HepG2 (cell line): Measurements from ENCODE around the gene MEIOB. TPM values are rescaled to one million over a fixed set of nuclear protein-coding genes. Genes with fewer than 3 reads are reported as not detected.

Experiments
- ATAC-seq: fragments of 200-7000 bp; cut with Tn5 transposase; 3 replicates; pipeline ENCODE4 v1.9.1; 2020; ENCODE audit warnings: mild to moderate bottlenecking, moderate library complexity
- BruUV-seq: library from RNA; stranded (reverse); fragments of 400-500 nt; replicated peaks from 2 replicates; lab custom pipeline; 2021; lab: Mats Ljungman, UMichigan
- CTCF ChIA-PET: fragments of 300-600 bp; formaldehyde crosslinking; extraction: SDS; loops from one replicate; lab custom pipeline; 2021; ENCODE audit warnings: low total read pairs, inconsistent platforms, low intra/inter-chr PET ratio; lab: Yijun Ruan, JAX
- POLR2A ChIA-PET: fragments of 350-600 bp; sonication (Branson Sonifier 250); formaldehyde crosslinking; loops from one replicate; lab custom pipeline; 2020; ENCODE audit warnings: antibody characterized with exemption, inconsistent platforms; lab: Yijun Ruan, JAX
- DNase-seq: peaks from one replicate; pipeline ENCODE4 v3.0.0-alpha.2; 2015; ENCODE audit warnings: low spot score
- FAIRE-seq: peaks from 3 replicates; lab custom pipeline; 2011; peaks lifted over from hg19 to GRCh38; lab: Jason Lieb, UNC
- H2AFZ ChIP-seq: one replicate; pipeline ENCODE4 v1.6.1; 2011; ENCODE audit warnings: low read length, inconsistent platforms
- H3K27ac ChIP-seq: fragments of 300-600 bp; 3 replicates; pipeline ENCODE4 v1.8.0; 2011; ENCODE audit warnings: mixed run types, mild to moderate bottlenecking, mixed read lengths, low read length, inconsistent platforms; ENCODE audit not compliant: insufficient read depth; ENCODE audit errors: extremely low read length
- H3K27me3 ChIP-seq, 2 experiments: fragments of 200-600 bp in 1 of 2; 2 replicates in 1 of 2; 3 replicates in 1 of 2; pipeline versions ENCODE4 v1.6.0 to v1.8.0; 2011; ENCODE audit warnings: low read length in 2 of 2, mild to moderate bottlenecking in 2 of 2, moderate library complexity in 2 of 2, inconsistent platforms in 1 of 2; ENCODE audit not compliant: insufficient read depth in 2 of 2, control insufficient read depth in 1 of 2
- H3K36me3 ChIP-seq, 2 experiments: fragments of 200-600 bp in 1 of 2; replicated peaks in 1 of 2; 2 replicates in 1 of 2; 3 replicates in 1 of 2; pipeline versions ENCODE4 v1.5.1 to v1.8.0; 2011; ENCODE audit warnings: low read length in 2 of 2, inconsistent platforms in 1 of 2; ENCODE audit not compliant: insufficient read depth in 2 of 2, control insufficient read depth in 1 of 2
- H3K4me1 ChIP-seq: 2 replicates; pipeline ENCODE4 v1.5.1; 2012; ENCODE audit warnings: low read length, inconsistent platforms; ENCODE audit not compliant: insufficient read depth
- H3K4me2 ChIP-seq: 2 replicates; pipeline ENCODE4 v1.6.0; 2011; ENCODE audit warnings: low read depth, low read length, inconsistent platforms
- H3K4me3 ChIP-seq, 3 experiments: fragments of 200-600 bp in 1 of 3; sonication (generic), shearing (Covaris generic) in 1 of 3; replicated peaks in 1 of 3; 2 replicates each; pipeline ENCODE4 v1.5.1; 2011 to 2016; ENCODE audit warnings: low read length in 3 of 3, inconsistent platforms in 2 of 3, low read depth in 2 of 3, mild to moderate bottlenecking in 2 of 3, control low read depth in 1 of 3, mixed read lengths in 1 of 3; ENCODE audit not compliant: insufficient read depth in 1 of 3
- H3K79me2 ChIP-seq: one replicate; pipeline ENCODE4 v1.6.1; 2011; ENCODE audit warnings: low read length, inconsistent platforms; ENCODE audit not compliant: insufficient read depth
- H3K9ac ChIP-seq: 2 replicates; pipeline ENCODE4 v1.6.0; 2011; ENCODE audit warnings: mild to moderate bottlenecking, low read depth, low read length, inconsistent platforms; ENCODE audit not compliant: insufficient read depth
- H3K9me3 ChIP-seq: 2 replicates; pipeline ENCODE4 v1.5.1; 2012; ENCODE audit warnings: mild to moderate bottlenecking, low read length
- H4K20me1 ChIP-seq: 2 replicates; pipeline ENCODE4 v1.6.0; 2011; ENCODE audit warnings: inconsistent platforms, mild to moderate bottlenecking, low read length, moderate library complexity; ENCODE audit not compliant: insufficient read depth
- ELF3 ChIP-seq: IDR thresholded peaks from 2 replicates; pipeline ENCODE4 v1.6.1; 2016; ENCODE audit warnings: missing genetic modification reagents, missing compliant biosample characterization
- ERF ChIP-seq: IDR thresholded peaks from 2 replicates; pipeline ENCODE4 v1.6.1; 2018; ENCODE audit warnings: missing biosample characterization, missing genetic modification reagents
- ESRRA ChIP-seq: sonication (generic); formaldehyde crosslinking; IDR thresholded peaks from 2 replicates; pipeline ENCODE4 v1.5.1; 2020; ENCODE audit warnings: mild to moderate bottlenecking, low read depth, missing genetic modification reagents
- FOSL1 ChIP-seq: sonication (generic); formaldehyde crosslinking; IDR thresholded peaks from 2 replicates; pipeline ENCODE4 v1.9.0; 2021; ENCODE audit warnings: missing genetic modification reagents, borderline replicate concordance
- GTF3A ChIP-seq: sonication (generic); formaldehyde crosslinking; conservative IDR thresholded peaks from 2 replicates; pipeline ENCODE4 v1.4.0; 2020; ENCODE audit warnings: mild to moderate bottlenecking, missing genetic modification reagents
- HMG20A ChIP-seq: IDR thresholded peaks from 2 replicates; pipeline ENCODE4 v1.6.1; 2016; ENCODE audit warnings: borderline replicate concordance
- ISL2 ChIP-seq: sonication (generic); formaldehyde crosslinking; IDR thresholded peaks from 2 replicates; pipeline ENCODE4 v1.5.0; 2020; ENCODE audit warnings: missing genetic modification reagents
- PLRG1 ChIP-seq: fragments of 450-650 bp; conservative IDR thresholded peaks from 2 replicates; pipeline ENCODE4 v1.6.1; 2016
- SALL2 ChIP-seq: sonication (generic); formaldehyde crosslinking; IDR thresholded peaks from 2 replicates; pipeline ENCODE4 v1.8.1; 2023; ENCODE audit warnings: mild to moderate bottlenecking, missing genetic modification reagents, inconsistent platforms
- SIN3A ChIP-seq: IDR thresholded peaks from 2 replicates; pipeline ENCODE4 v1.6.1; 2011; ENCODE audit warnings: low read depth, mild to moderate bottlenecking, control low read depth, low read length, borderline replicate concordance
- SKI ChIP-seq: fragments of 450-650 bp; IDR thresholded peaks from one replicate; pipeline ENCODE4 v1.6.1; 2018; ENCODE audit warnings: mild to moderate bottlenecking; ENCODE audit not compliant: partially characterized antibody
- SMARCC2 ChIP-seq: fragments of 450-650 bp; IDR thresholded peaks from 2 replicates; pipeline ENCODE4 v1.6.1; 2017; ENCODE audit warnings: antibody characterized with exemption, mild to moderate bottlenecking
- SP1 ChIP-seq, 2 experiments: fragments of 450-650 bp in 1 of 2; sonication (generic) in 1 of 2; formaldehyde crosslinking in 1 of 2; IDR thresholded peaks; 2 replicates each; pipeline versions ENCODE4 v1.4.0 to v1.6.1; 2016 to 2020; ENCODE audit warnings: missing genetic modification reagents in 1 of 2
- TOPORS ChIP-seq: sonication (generic); formaldehyde crosslinking; IDR thresholded peaks from 2 replicates; pipeline ENCODE4 v1.8.0; 2023; ENCODE audit warnings: mild to moderate bottlenecking, missing genetic modification reagents
- ZBTB42 ChIP-seq: sonication (generic); formaldehyde crosslinking; IDR thresholded peaks from 2 replicates; pipeline ENCODE4 v1.5.0; 2020; ENCODE audit warnings: mild to moderate bottlenecking, missing genetic modification reagents
- ZC3H4 ChIP-seq: sonication (generic); formaldehyde crosslinking; IDR thresholded peaks from 2 replicates; pipeline ENCODE4 v1.4.0; 2020; ENCODE audit warnings: missing genetic modification reagents, borderline replicate concordance
- ZFP36 ChIP-seq: fragments of 150-350 bp; IDR thresholded peaks from 2 replicates; pipeline ENCODE4 v1.6.1; 2018; ENCODE audit warnings: borderline replicate concordance, low read length, low read depth; ENCODE audit not compliant: partially characterized antibody
- ZNF589 ChIP-seq: sonication (generic); formaldehyde crosslinking; conservative IDR thresholded peaks from 2 replicates; pipeline ENCODE4 v1.8.0; 2022; ENCODE audit warnings: mild to moderate bottlenecking, moderate library complexity, missing genetic modification reagents
- ZNF605 ChIP-seq: sonication (generic); formaldehyde crosslinking; IDR thresholded peaks from 2 replicates; pipeline ENCODE4 v1.8.0; 2022; ENCODE audit warnings: mild to moderate bottlenecking, missing genetic modification reagents
- ZNF619 ChIP-seq: sonication (generic); formaldehyde crosslinking; IDR thresholded peaks from 2 replicates; pipeline ENCODE4 v1.4.0; 2020; ENCODE audit warnings: mild to moderate bottlenecking, missing genetic modification reagents
- ZNF670 ChIP-seq: sonication (generic); formaldehyde crosslinking; IDR thresholded peaks from 2 replicates; pipeline ENCODE4 v1.8.0; 2022; ENCODE audit warnings: mild to moderate bottlenecking, missing genetic modification reagents, borderline replicate concordance
- ZNF749 ChIP-seq: sonication (generic); formaldehyde crosslinking; IDR thresholded peaks from 2 replicates; pipeline ENCODE4 v1.8.0; 2022; ENCODE audit warnings: mild to moderate bottlenecking, missing genetic modification reagents, moderate library complexity, borderline replicate concordance
- ZNF891 ChIP-seq: sonication (generic); formaldehyde crosslinking; IDR thresholded peaks from 2 replicates; pipeline ENCODE4 v1.5.0; 2020; ENCODE audit warnings: mild to moderate bottlenecking, missing genetic modification reagents
- ZSCAN20 ChIP-seq: sonication (generic); formaldehyde crosslinking; IDR thresholded peaks from 2 replicates; pipeline ENCODE4 v1.4.0; 2020; ENCODE audit warnings: missing genetic modification reagents, mild to moderate bottlenecking, borderline replicate concordance
- WGBS: methylation state at CpG from one replicate; pipeline ENCODE4 v1.1.6; 2017; ENCODE audit warnings: low lambda C conversion rate; 5-methylcytosine and 5-hydroxymethylcytosine counted together
- in situ Hi-C: cut with HindIII; loops from 2 replicates; pipeline ENCODE4 v1.10.0; 2017; ENCODE audit warnings: low pct_unique_long_range_greater_than_20kb; ENCODE audit not compliant: extremely low pct_ligation_motif_present
- intact Hi-C: fragments of 100-400 bp; cut with micrococcal nuclease; formaldehyde crosslinking; loops from one replicate; pipeline ENCODE4 v1.10.0; 2022; ENCODE audit not compliant: unreplicated experiment
- polyA plus RNA-seq, 8 experiments: library from polyadenylated mRNA; depleted of rRNA in 3 of 8; stranded (reverse) in 7 of 8; unstranded in 1 of 8; fragments of >200 nt; fragmentation: Illumina TruSeq in 4 of 8; extraction: Trizol in 4 of 8; gene quantifications; 2 replicates each; pipeline versions ENCODE4 v1.2.1 to v1.2.3, GENCODE V29; 2011 to 2016; ENCODE audit warnings: low read depth in 4 of 8, missing spikeins in 1 of 8, mixed read lengths in 1 of 8; ENCODE audit not compliant: insufficient read depth in 1 of 8
- total RNA-seq, 5 experiments: library from RNA; depleted of rRNA; stranded (reverse); fragments of >200 nt; fragmentation: Illumina TruSeq; extraction: Trizol; gene quantifications; 2 replicates each; pipeline ENCODE4 v1.2.3, GENCODE V29; 2016; ENCODE audit warnings: low read depth in 1 of 5
- TF ChIP-seq, protein P1 (sequence below): sonication (generic); formaldehyde crosslinking; IDR thresholded peaks from 2 replicates; pipeline ENCODE4 v1.5.0; 2020; ENCODE audit warnings: missing genetic modification reagents, mild to moderate bottlenecking, borderline replicate concordance
- TF ChIP-seq, protein P2 (sequence below): sonication (generic); formaldehyde crosslinking; IDR thresholded peaks from 2 replicates; pipeline ENCODE4 v1.5.0; 2020; ENCODE audit warnings: missing genetic modification reagents

Gene MEIOB
- total and polyA plus RNA-seq, 2 of the 13 experiments (the other 11 are each of a cell fraction or from before 2014, with no cell fraction given), result 0.17 TPM; not detected in 1

DNA sequence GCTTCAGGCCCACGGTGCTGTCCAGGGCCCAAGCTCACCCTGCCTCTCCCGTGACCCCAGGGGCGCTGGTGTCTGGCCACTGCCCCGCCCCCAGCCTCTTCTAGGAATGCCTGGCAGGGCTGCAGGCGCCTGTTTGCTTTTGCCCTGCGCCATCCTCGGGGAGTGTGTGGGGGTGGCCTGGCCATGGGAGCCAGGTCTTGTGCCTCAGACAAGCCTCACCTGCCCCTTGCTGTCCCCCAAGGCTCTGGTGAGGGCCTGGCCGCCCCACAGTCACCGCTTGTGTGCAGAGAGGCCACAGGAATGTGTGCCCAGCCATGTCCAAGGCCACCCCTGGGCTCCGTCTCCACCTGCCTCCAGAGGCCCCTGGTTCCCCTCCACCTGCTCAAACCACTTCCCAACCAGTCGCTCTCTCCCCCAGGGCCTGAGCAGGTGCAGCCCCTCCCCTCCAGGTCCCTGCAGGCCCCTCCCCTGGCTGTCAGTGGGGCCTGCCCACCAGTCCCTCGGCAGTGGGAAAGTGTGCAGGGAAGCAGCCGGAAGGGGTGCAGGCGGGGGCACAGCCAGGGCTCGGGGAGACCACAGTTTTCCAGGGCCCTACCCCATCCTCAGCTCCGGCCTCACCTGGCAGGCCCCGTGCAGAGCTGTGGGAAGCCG lies 77.6 kb downstream of the MEIOB start:
- Histone ChIP-seq H3K4me2 (peak overlapping the region; percentile 92), H3K9me3 (peaks cover 21% of the 10 kb centered on the region), H3K79me2 (no peaks in the 10 kb centered on the region), H3K4me1 (peaks cover 25% of the 10 kb centered on the region), H3K9ac (peak overlapping the region; percentile 73), H3K4me3 (peak overlapping the region; percentile 53 to 75 (median 59)), H4K20me1 (no peaks in the 10 kb centered on the region), H3K27ac (peak overlapping the region; percentile 65), H3K27me3 (no peaks in the 10 kb centered on the region), H2AFZ (no peak overlapping the region), H3K36me3 (no peaks in the 10 kb centered on the region)
- FAIRE-seq (peak; percentile 48), DNase-seq (peak; percentile 85), ATAC-seq (peak; percentile 91)
- intact Hi-C loops, result loop anchor here (1.0 kb wide), 1 partner anchor 18 kb away; no protein-coding TSS in a partner anchor
- no TSS peak for BruUV-seq
- 0% methylated on average over 3 of the region's 18 CpGs for WGBS
- ChIA-PET POLR2A (interaction anchor here (0.5 to 5.5 kb wide), 12 partner anchors 11 to 361 kb away, joined by 3 to 57 read pairs (median 3); partner anchors contain the start of genes EME2, FAHD1, HAGH and MRPS34), CTCF (interaction anchor here (1.7 kb wide), 1 partner anchor 18 kb away, joined by 4 read pairs; no protein-coding TSS in a partner anchor)
- in situ Hi-C loops, result no loop called here
- no peak for TF ChIP-seq ZNF589 (CRISPR knock-in tag)
- TF ChIP-seq ISL2 (CRISPR knock-in tag), result peak; percentile 43; the same call in 1 of the 2 replicates
- TF ChIP-seq SP1 (IDR thresholded peaks at IDR 0.05), result no peak
- peak; percentile 54 for TF ChIP-seq SP1 (CRISPR knock-in tag; IDR thresholded peaks at IDR 0.05)
- TF ChIP-seq ZFP36, result no peak
- no peak for TF ChIP-seq ZSCAN20 (CRISPR knock-in tag)
- no peak for TF ChIP-seq SIN3A
- TF ChIP-seq ZBTB42 (CRISPR knock-in tag), result no peak
- TF ChIP-seq, protein P1, sequence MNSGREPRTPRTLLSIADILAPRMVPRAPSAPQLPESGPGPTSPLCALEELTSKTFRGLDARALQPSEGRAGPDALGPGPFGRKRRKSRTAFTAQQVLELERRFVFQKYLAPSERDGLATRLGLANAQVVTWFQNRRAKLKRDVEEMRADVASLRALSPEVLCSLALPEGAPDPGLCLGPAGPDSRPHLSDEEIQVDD (CRISPR knock-in tag), result no peak
- TF ChIP-seq ZNF670 (CRISPR knock-in tag), result no peak; the same call in 1 of the 2 replicates
- peak; percentile 48; the same call in 1 of the 2 replicates for TF ChIP-seq ERF
- TF ChIP-seq ZNF891 (CRISPR knock-in tag), result no peak
- no peak; the same call in 1 of the 2 replicates for TF ChIP-seq ZNF749 (CRISPR knock-in tag)
- TF ChIP-seq TOPORS (CRISPR knock-in tag), result no peak
- no peak for TF ChIP-seq ELF3 (CRISPR knock-in tag)
- TF ChIP-seq GTF3A (CRISPR knock-in tag), result no peak
- peak; percentile 17; the same call in 1 of the 2 replicates for TF ChIP-seq ESRRA (CRISPR knock-in tag)
- TF ChIP-seq SMARCC2, result no peak
- TF ChIP-seq FOSL1 (CRISPR knock-in tag), result no peak
- TF ChIP-seq ZNF605, result no peak
- peak; percentile 59; the same call in 1 of the 2 replicates for TF ChIP-seq SALL2 (CRISPR knock-in tag)
- peak; percentile 52; the same call in 1 of the 2 replicates for TF ChIP-seq HMG20A
- TF ChIP-seq, protein P2, sequence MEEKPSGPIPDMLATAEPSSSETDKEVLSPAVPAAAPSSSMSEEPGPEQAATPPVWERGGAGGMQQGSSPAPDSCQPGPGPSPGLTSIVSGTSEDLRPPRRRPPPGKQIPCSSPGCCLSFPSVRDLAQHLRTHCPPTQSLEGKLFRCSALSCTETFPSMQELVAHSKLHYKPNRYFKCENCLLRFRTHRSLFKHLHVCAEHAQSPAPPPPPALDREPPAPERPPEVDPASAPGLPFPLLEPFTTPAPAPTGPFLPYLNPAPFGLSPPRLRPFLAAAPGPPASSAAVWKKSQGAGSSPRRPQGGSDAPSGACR (CRISPR knock-in tag), result 0 out of 2 replicates have a peak, but pooled peaks have one; percentile 51
- TF ChIP-seq ZC3H4 (CRISPR knock-in tag), result no peak
- peak; percentile 89 for TF ChIP-seq SKI
- TF ChIP-seq PLRG1, result no peak
- TF ChIP-seq ZNF619 (CRISPR knock-in tag), result no peak
